ENCODE results near the gene IHH.

The IHH gene

DNA sequence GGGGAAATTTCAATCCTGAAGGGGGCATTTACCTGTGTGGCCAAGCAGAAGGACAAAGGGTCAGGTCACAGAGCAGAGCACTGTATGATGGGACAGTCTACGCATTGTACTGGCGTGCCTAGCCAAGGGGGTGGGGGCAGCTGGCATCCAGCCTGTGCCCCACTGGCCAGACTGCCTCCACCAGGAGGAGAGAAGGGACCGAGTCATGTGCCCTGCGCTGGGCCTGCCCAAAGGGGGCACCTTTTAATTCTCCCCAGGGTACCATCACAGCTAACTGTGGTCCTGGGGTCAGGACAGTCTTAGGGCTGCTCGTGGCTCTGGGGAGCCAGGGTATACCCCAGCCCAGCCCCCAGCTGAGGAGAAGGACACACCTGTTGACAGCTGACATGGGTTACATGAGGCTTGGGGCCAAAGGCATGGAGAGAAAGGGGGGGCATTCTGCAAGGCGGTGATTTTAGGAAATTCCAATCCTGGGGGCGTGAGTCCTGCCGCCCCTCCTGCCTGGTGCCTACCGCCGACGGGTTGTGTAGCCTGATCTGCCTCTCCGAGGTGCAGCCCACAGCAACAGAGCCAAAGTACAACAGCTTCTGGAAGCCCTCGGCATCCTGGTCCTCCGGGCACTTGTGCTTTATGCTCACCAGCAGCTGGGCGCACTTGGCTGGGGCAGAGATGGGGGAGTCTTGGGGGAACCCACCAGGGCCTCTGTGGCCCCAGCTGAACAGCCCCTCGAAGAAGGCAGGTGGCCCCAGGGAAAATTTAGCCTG is 30.4 kb downstream of the IHH start:
- no peaks in the 10 kb centered on the region for H3K27me3 ChIP-seq (ENCODE audit: control insufficient read depth, insufficient read depth, low read length)
- no peaks in the 10 kb centered on the region for H3K9me3 ChIP-seq (ENCODE audit: control insufficient read depth, low read length)
- TF ChIP-seq, protein P1, sequence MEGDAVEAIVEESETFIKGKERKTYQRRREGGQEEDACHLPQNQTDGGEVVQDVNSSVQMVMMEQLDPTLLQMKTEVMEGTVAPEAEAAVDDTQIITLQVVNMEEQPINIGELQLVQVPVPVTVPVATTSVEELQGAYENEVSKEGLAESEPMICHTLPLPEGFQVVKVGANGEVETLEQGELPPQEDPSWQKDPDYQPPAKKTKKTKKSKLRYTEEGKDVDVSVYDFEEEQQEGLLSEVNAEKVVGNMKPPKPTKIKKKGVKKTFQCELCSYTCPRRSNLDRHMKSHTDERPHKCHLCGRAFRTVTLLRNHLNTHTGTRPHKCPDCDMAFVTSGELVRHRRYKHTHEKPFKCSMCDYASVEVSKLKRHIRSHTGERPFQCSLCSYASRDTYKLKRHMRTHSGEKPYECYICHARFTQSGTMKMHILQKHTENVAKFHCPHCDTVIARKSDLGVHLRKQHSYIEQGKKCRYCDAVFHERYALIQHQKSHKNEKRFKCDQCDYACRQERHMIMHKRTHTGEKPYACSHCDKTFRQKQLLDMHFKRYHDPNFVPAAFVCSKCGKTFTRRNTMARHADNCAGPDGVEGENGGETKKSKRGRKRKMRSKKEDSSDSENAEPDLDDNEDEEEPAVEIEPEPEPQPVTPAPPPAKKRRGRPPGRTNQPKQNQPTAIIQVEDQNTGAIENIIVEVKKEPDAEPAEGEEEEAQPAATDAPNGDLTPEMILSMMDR (IDR thresholded peaks at IDR 0.05) = no peak

DNA sequence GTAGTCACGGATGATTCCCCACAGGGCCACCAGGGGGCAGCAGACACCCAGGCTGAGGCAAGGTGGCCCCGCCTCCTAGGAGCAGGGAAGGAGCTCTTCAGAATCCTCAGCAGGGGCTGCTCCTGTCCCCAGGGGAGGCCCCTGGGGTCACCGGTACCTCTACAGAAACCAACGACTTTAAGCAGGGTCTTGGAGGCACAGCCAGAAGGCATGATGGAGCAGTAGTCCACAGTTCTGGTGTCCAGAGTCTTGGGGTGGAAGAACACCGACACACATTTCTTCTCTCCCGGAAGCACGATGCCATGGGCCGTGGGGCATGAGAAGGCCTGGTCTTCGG is 30.9 kb downstream of the IHH start:
- Histone ChIP-seq H3K9ac (no peak overlapping the region), H3K4me3 (ENCODE audit: low read depth, low read length) (no peak overlapping the region), H3K27ac (no peak overlapping the region), H3K4me1 (peaks cover 3% of the 10 kb centered on the region), H3K36me3 (ENCODE audit: control insufficient read depth, insufficient read depth, low read length) (no peaks in the 10 kb centered on the region), H2AFZ (peak overlapping the region; percentile 40), H3K79me2 (no peaks in the 10 kb centered on the region), H3K9me3 (ENCODE audit: control insufficient read depth, low read length) (no peaks in the 10 kb centered on the region), H3K4me2 (ENCODE audit: low read length) (no peak overlapping the region), H3K27me3 (ENCODE audit: control insufficient read depth, insufficient read depth, low read length) (no peaks in the 10 kb centered on the region)
- TF ChIP-seq, protein P1 (IDR thresholded peaks at IDR 0.05) = peak; percentile 98

More for the DNA sequence above, 30.4 kb downstream of the IHH start:
- Histone ChIP-seq H3K79me2 (no peaks in the 10 kb centered on the region), H3K4me3 (ENCODE audit: low read depth, low read length) (no peak overlapping the region), H3K4me1 (peaks cover 3% of the 10 kb centered on the region), H3K36me3 (ENCODE audit: control insufficient read depth, insufficient read depth, low read length) (no peaks in the 10 kb centered on the region), H3K4me2 (ENCODE audit: low read length) (no peak overlapping the region), H3K27ac (no peak overlapping the region), H2AFZ (peak overlapping the region; percentile 40), H3K9ac (no peak overlapping the region)

- Histone ChIP-seq H3K36me3 (ENCODE audit: control insufficient read depth, insufficient read depth, low read length) (no peaks in the 10 kb centered on the region), H3K9me3 (ENCODE audit: control insufficient read depth, low read length) (no peaks in the 10 kb centered on the region), H3K79me2 (no peaks in the 10 kb centered on the region), H3K4me3 (ENCODE audit: low read depth, low read length) (no peak overlapping the region), H3K4me1 (peaks cover 3% of the 10 kb centered on the region), H3K27ac (no peak overlapping the region), H3K4me2 (ENCODE audit: low read length) (no peak overlapping the region), H3K9ac (no peak overlapping the region), H3K27me3 (ENCODE audit: control insufficient read depth, insufficient read depth, low read length) (no peaks in the 10 kb centered on the region), H2AFZ (peak overlapping the region; percentile 40)
- TF ChIP-seq, protein P1 (IDR thresholded peaks at IDR 0.05) = no peak
Observed at GRCh38 chr2:219028996-219029828, 31.5 kb downstream of the IHH start.

DNA sequence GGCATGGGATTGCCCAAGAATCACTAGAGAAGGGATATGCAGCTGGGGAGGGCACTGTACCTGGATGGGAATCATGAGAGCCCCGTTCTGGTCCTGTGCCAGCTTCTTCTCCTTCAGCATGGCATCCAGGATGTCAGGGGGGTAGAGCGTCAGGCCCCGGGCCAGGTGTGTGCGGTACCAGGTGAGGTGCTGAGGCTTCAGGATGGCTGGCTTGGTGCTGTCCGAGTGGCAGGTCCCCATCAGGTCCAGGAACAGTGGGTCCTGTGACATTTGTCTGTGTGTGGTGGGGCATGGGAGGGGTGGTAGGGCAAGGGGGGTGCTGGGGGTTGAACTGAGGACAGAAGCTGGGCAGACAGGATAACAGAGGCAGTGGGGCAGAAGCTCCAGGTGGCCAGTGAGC is 32.6 kb downstream of the IHH start:
- H3K27me3 ChIP-seq (ENCODE audit: control insufficient read depth, insufficient read depth, low read length) = no peaks in the 10 kb centered on the region

More for the DNA sequence above, 32.6 kb downstream of the IHH start:
- Histone ChIP-seq H3K27ac (no peak overlapping the region), H3K79me2 (no peaks in the 10 kb centered on the region), H3K9me3 (ENCODE audit: control insufficient read depth, low read length) (no peaks in the 10 kb centered on the region), H2AFZ (no peak overlapping the region), H3K9ac (no peak overlapping the region), H3K4me1 (peaks cover 3% of the 10 kb centered on the region), H3K4me2 (ENCODE audit: low read length) (no peak overlapping the region), H3K4me3 (ENCODE audit: low read depth, low read length) (no peak overlapping the region), H3K36me3 (ENCODE audit: control insufficient read depth, insufficient read depth, low read length) (no peaks in the 10 kb centered on the region)
- TF ChIP-seq, protein P1 (IDR thresholded peaks at IDR 0.05) = no peak
